OCI-M2 (cell line): ENCODE results near the gene OR1K1.
"Not testable (repeated sequence)": the region's sequence is repeated elsewhere in the genome, so short reads cannot be mapped to it uniquely, and the experiment has no call there.

Experiments used
- DNase-seq: peaks from one replicate; lab custom pipeline; 2025; ENCODE audit not compliant: unreplicated experiment; lab: John Stamatoyannopoulos, UW

Gene OR1K1

GRCh38 chr9:122800066-122801060 lies at the start of gene OR1K1:
Gene OR1K1 (plus strand): TSS chr9:122800123. CDS start chr9:122800123, 0 bp downstream.
- DNase-seq, result no peak

- DNase-seq, result no peak
Observed at GRCh38 chr9:122754825-122755224, 45.1 kb upstream of the OR1K1 start.

DNA sequence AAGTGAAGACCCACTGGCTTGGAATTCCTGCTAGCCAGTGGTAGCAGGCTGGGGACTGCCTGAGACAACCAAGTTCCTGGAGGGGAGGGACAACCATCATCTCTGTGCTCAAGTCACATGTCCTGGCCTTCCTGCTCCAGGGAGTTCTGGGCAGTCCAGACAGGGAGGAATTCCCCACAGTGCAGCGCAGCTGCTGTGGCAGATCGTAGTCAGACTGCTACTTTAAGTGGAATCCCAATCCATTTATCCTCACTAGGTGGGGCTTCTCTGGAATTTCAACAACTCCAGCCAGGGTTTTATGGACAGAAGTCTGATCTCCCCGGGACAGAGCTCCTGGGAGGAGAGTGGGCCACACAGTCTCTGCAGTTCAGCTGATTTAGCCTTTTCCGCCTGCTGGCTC lies 32.1 kb upstream of the OR1K1 start:
- no peak for DNase-seq

- no peak for DNase-seq
Observed at GRCh38 chr9:122777052-122777451, 22.9 kb upstream of the OR1K1 start.

DNA sequence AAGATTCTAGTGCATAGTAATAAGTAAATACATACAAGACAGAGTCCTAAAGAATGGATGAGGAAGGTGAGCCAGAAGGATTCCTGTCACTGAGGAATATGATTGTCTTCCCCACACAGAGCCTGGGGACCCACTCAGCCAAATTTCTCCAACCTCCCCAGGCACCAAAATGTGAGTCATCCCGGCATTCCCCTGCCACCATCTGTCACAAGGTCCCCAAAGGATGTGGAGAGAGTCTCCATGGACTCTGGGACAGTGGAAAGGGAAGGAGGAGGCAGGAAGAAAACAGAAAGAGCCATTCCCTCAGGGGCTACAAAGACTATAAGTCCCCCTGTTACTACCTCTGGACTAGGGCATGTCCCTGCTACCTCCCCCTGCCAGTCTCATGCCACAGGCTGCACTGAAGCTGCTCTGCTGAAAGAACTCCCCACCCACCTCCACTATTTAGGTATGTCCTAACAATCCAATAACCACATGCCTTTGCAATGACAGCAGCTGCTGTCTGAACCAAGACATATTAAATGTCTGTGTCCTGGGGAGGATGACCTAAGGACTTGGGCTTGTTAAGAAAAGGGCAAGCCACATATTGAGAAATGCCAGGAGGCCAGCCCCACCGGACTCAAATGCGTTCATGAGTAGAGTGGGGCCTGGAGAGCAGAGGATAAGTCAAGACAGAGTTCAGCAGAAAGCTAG lies 21.8 kb upstream of the OR1K1 start:
- no peak for DNase-seq

DNA sequence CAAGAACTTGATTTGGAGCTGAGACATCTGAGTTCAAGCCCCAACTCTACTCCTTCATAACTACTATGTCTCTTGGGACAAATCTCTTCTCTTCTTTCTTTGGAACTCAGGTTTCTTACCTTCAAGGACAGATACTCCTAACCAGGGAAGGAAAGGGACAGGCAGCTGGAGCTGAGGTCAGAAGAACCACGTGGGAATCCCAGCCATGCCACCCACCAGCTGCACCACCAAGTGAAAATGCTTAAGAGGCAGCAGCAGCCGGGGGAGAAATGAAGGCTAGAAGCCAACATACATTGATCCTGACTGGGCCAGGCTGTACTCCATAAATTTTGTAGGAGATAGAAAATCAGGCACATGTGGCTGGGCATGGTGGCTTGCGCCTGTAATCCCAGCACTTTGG lies 20.7 kb upstream of the OR1K1 start:
- DNase-seq, result no peak

- no peak for DNase-seq
Observed at GRCh38 chr9:122780026-122780425, 19.9 kb upstream of the OR1K1 start.

DNA sequence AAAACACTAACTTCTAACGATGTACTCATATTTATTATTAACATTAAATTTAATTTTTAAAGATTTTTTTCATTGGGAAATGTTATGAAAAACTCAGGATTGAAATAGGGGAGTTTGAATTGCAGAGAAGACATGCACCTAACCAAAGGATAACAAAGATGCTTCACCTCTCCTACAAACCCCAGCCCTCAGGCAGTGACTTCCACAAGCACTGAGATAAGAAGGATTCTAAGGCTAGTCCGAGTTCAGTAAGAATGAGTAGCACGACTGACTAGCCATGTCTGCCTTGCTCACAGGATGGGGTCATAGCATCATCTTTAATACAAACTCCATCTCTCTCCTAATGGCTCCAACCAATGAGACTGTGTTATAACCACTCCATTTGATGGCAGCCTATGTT lies 18.3 kb upstream of the OR1K1 start:
- DNase-seq, result no peak

GRCh38 chr9:122785269-122785668 lies 14.7 kb upstream of the OR1K1 start:
- DNase-seq, result no peak

- no peak for DNase-seq
Observed at GRCh38 chr9:122786338-122786737, 13.6 kb upstream of the OR1K1 start.

DNA sequence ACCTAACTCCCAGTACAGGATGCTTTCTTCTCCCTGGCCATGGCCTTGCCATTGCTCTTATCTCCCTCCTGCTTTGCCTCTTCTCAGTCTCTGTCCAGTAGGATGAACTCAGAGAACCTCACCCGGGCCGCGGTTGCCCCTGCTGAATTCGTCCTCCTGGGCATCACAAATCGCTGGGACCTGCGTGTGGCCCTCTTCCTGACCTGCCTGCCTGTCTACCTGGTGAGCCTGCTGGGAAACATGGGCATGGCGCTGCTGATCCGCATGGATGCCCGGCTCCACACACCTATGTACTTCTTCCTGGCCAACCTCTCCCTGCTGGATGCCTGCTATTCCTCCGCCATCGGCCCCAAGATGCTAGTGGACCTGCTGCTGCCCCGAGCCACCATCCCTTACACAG lies 11.1 kb upstream of the OR1K1 start, which contains the start of gene OR5C1:
Gene OR5C1 (plus strand): TSS at position 103 of the 400 bp plus-strand sequence. CDS start 0 bp downstream, at position 103.
- no peak for DNase-seq

GRCh38 chr9:122789256-122790046 lies 10.5 kb upstream of the OR1K1 start:
- no peak for DNase-seq

GRCh38 chr9:122791872-122792669 lies 7.9 kb upstream of the OR1K1 start:
- no peak for DNase-seq

- DNase-seq, result no peak
Observed at GRCh38 chr9:122797316-122798063, 2.4 kb upstream of the OR1K1 start.

DNA sequence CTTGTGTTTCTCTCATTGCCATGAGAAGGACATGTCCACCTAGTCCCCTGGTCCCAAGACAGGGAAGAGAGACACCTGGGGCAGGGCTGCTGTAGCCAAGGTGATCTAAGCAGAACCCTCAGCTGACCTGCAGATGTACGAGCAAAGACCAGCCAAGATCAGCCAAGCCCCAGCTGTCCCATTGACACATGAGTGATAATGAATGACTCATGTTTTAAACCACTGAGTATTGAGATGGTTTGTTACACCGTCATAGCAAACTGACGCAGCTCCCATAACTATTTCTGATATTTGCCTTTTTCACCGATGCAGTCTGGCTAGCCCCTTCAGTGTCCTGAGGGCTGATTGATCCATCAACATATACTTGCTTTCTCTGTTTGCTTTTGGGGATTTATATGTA lies 6.7 kb downstream of the OR1K1 start:
- no peak for DNase-seq

- DNase-seq, result no peak
Observed at GRCh38 chr9:122807271-122807900, 7.5 kb downstream of the OR1K1 start.

- no peak for DNase-seq
Observed at GRCh38 chr9:122808141-122808540, 8.2 kb downstream of the OR1K1 start.

- DNase-seq, result not testable (repeated sequence)
Observed at GRCh38 chr9:122809261-122809660, 9.3 kb downstream of the OR1K1 start.

GRCh38 chr9:122810306-122810946 lies 10.5 kb downstream of the OR1K1 start:
- DNase-seq, result peak; percentile 57
